GM12872 (cell line): ENCODE data around the gene GSG1L2.

Experiments used
- CTCF ChIP-seq: IDR thresholded peaks from 3 replicates; pipeline ENCODE4 v1.5.1; 2011; ENCODE audit warnings: low read depth, mild to moderate bottlenecking, low read length, moderate library complexity; ENCODE audit not compliant: insufficient read depth

Gene GSG1L2

GRCh38 chr17:9821921-9822320 is at the start of gene GSG1L2:
Gene GSG1L2, minus strand, starts transcription at chr17:9822079. Its CDS starts 8 bp downstream, at chr17:9822071.
- no peak for TF ChIP-seq CTCF

- no peak for TF ChIP-seq CTCF
Measured at GRCh38 chr17:9868552-9868951, 46.7 kb upstream of the GSG1L2 start.

GRCh38 chr17:9865586-9865985 is 43.7 kb upstream of the GSG1L2 start:
- no peak for TF ChIP-seq CTCF

GRCh38 chr17:9862949-9863348 is 41.1 kb upstream of the GSG1L2 start:
- TF ChIP-seq CTCF: no peak

- no peak for TF ChIP-seq CTCF
Measured at GRCh38 chr17:9862220-9862619, 40.3 kb upstream of the GSG1L2 start.

GRCh38 chr17:9860851-9861250 is 39.0 kb upstream of the GSG1L2 start:
- no peak for TF ChIP-seq CTCF

- no peak for TF ChIP-seq CTCF
Measured at GRCh38 chr17:9859781-9860180, 37.9 kb upstream of the GSG1L2 start.

GRCh38 chr17:9855036-9855435 is 33.2 kb upstream of the GSG1L2 start:
- TF ChIP-seq CTCF: no peak
